HG02870 (cell line): ENCODE data around the gene NPIPA1.
"Not testable (repeated sequence)": the region's sequence is repeated elsewhere in the genome, so short reads cannot be mapped to it uniquely, and the experiment has no call there.

ENCODE experiments used
- ATAC-seq: cut with Tn5 transposase; IDR thresholded peaks from one replicate; pipeline ENCODE4 v1.9.1; 2021; ENCODE audit warnings: mild to moderate bottlenecking, moderate library complexity; ENCODE audit not compliant: unreplicated experiment

The NPIPA1 gene

DNA sequence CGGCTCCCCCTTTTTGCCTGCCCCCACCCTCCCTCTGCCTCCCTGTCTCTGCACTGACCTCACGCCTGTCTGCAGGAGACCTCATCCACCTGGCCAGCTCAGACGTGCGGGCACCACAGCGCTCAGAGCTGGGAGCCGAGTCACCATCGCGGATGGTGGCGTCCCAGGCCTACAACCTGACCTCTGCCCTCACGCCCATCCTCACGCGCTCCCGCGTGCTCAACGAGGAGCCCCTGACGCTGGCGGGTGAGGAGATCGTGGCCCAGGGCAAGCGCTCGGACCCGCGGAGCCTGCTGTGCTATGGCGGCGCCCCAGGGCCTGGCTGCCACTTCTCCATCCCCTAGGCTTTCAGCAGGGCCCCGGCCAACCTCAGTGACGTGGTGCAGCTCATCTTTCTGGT is 8.1 kb upstream of the NPIPA1 start:
- not testable (repeated sequence) for ATAC-seq

DNA sequence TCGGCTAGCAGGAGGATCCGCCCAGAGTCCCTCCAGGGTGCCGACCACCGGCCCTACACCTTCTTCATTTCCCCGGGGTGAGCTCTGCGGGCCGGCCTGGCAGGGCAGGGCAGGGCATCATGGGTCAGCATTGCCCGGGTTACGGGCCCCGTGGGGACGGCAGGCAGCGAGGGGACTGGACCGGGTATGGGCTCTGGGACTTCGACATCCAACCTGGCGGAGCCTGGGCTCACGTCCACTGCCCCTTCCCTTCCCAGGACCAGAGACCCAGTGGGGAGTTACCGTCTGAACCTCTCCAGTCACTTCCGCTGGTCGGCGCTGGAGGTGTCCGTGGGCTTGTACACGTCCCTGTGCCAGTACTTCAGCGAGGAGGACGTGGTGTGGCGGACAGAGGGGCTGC is 7.0 kb upstream of the NPIPA1 start:
- not testable (repeated sequence) for ATAC-seq

DNA sequence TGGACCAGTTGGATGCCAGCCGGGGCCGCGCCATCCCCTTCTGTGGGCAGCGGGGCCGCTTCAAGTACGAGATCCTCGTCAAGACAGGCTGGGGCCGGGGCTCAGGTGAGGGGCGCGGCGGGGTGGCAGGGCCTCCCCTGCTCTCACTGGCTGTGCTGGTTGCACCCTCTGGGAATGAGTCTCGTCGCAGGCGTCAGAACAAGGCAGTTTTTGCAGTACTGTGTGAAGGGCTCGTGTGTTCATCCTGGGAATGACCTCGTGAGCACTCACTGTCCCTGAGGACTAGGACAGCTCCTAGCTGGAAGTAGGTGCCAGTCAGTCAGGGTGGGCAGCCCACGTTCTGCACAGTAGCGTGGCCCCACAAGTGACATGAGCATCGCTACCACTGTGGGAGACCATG is 6.3 kb upstream of the NPIPA1 start:
- ATAC-seq: not testable (repeated sequence)

DNA sequence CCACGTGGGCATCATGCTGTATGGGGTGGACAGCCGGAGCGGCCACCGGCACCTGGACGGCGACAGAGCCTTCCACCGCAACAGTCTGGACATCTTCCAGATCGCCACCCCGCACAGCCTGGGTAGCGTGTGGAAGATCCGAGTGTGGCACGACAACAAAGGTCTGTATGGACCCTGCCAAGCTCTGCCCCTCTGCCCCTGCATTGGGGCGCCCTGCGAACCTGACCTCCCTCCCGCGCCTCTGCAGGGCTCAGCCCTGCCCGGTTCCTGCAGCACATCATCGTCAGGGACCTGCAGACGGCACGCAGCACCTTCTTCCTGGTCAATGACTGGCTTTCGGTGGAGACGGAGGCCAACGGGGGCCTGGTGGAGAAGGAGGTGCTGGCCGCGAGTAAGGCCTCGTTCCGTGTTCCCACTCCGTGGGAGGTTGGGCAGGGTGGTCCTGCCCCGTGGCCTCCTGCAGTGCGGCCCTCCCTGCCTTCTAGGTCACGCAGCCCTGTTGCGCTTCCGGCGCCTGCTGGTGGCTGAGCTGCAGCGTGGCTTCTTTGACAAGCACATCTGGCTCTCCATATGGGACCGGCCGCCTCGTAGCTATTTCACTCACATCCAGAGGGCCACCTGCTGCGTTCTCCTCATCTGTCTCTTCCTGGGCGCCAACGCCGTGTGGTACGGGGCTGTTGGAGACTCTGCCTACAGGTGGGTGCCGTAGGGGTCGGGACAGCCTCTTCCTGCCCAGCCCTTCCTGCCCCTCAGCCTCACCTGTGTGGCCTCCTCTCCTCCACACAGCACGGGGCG is 4.5 kb upstream of the NPIPA1 start:
- ATAC-seq: not testable (repeated sequence)

DNA sequence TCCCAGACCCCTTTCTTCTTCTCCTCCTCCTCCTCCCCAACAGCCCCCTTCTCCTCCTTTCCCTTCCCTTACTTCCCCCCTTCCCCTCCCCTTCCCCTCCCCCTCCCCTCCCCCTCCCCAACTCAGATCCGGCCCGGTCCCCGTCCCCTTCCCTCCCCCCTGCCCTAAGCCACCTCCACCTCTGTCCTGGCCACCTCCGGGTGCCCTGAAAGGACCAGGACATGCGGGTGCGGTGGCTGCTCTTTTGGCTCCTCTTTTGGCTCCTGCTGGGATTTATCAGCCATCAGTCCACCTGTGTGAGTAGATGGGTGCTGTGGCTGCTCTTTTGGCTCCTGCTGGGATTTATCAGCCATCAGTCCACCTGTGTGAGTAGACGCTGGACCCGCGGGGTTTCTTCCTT is 751 bp downstream of the NPIPA1 start:
- ATAC-seq: not testable (repeated sequence)

DNA sequence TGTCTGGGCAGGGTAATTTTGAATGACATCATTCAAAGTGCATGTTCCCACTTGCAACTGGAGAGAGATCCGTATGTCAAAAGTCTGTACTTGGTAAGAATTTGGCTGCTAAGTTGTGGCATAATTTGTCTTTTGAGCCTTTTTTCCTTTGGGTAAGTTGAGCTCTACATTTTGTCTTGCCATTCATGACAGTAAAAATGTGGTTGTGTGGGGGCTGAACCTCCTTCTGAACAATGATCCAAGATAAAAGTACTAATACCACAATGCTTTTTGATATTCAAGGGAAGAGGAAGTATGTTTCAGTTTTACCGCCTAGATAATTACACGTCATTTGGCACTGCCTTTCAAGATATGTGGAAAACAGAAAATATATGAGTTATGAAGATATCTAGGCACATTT is 5.4 kb downstream of the NPIPA1 start:
- ATAC-seq: not testable (repeated sequence)

DNA sequence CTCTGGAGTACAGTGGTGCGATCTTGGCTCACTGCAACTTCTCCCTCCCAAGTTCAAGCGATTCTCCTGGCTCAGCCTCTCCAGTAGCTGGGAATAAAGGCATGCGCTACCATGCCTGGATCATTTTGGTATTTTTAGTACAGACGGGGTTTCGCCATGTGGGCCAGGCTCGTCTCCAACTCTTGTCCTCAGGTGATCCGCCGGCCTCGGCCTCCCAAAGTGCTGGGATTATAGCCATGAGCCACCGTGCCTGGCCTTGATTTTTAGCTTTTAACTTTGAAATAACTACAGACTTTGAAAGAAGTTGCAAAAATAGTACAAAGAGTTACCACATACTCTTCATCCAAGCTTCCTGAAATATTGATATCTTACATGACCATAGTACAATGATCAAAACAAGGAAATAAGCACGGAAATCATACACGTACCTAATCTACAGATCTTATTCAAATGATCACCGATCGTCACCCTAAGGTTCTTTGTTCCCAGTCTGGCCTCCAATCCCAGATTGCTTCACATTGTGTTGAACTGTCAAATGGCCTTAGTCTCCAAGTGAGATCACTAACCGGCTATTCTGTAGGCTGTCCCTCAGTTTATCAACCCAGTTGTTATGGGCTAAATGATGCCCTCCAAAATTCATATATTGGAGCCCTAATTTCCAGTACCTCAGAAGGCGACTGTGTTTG is 18.4 kb downstream of the NPIPA1 start:
- ATAC-seq: no peak

DNA sequence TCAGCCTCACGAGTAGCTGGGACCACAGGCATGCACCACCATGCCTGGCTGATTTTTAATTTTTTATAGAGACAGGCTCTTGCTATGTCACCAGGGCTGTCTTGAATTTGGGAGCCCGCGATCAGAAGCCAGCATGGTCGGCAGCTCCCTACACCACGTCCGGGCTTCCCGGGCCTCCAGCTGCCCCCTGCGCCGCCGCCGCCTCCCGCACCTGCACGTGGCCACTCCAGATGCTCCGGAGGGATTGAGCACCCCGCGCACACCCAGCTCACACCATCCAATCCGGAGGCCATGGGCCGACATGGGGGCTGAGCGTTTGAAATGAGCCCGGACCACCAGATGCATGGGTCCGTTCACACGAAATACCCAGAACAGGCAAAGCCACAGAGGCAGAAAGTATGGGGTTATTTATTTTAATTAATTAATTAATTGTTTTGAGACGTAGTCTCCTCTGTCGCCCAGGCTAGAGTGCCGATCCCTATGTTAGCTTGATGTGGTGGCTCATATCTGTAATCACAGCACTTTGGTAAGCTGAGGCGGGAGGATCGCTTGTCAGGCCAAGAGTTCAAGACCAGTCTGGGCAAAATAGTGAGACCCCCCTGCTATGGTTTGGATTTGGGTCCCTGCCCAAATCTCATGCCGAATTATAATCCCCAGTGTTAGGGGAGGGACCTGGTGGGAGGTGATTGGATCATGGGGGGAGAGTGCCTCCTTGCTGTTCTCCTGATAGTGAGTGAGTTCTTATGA is 20.5 kb downstream of the NPIPA1 start:
- ATAC-seq: no peak

DNA sequence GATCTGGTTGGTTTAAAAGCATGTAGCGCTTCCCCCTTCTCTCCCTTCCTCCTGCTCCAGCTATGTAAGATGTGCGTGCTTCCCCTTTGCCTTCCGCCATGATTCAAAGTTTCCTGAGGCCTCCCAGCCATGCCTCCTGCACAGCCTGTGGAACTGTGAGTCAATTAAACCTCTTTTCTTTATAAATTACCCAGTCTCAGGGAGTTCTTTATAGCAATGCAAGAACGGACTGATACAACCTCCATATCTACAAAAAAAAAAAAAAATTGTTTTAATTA is 21.0 kb downstream of the NPIPA1 start:
- ATAC-seq: no peak

DNA sequence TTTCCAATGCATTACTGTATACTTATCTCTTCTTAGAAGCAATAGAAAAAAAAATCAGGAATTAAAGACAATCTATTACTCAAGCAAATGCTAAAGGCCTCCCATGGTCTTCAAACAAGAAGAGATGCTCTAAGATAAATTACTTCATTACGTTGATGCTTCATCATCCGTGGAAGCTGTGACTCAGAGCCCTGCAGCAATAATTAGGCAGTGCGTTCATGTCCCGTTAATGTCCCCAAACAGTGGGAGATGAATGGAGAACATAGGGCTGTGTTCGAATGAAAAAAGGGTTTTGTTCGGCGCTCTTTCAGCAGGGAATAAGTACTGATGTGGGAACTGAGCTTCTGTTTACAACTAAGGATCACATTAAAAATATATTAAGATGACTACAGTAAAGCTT is 21.7 kb downstream of the NPIPA1 start:
- no peak for ATAC-seq

DNA sequence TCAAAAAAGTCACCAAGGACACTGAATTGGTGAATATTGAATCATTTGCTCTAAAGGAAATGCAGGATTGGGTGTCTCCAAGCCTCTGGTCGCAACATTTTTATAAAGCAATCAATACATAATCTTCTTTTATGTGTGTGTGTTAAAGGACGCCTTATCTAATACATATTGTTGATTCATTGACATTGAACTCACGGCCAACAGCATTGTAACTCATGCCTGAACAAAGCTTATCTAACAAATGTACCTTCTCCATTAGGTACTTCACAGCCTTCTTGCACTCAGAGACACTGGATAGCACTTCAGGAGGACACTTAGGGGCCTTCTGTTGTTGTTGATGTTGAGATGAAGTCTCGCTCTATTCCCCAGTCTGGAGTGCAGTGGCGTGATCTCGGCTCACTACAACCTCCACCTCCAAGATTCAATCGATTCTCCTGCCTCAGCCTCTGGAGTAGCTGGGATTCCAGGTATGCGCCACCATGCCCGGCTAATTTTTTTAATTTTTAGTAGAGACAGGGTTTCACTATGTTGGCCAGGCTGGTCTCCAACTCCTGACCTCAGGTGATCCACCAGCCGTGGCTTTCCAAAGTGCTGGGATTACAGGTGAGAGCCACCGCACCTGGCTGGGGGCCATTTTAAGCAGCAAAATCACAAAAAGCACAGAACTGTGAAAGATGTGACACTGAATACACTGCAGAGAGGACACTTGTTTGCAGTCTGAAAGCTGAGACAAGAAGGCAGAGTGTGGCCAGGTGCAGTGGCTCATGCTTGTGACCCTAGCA is 24.4 kb downstream of the NPIPA1 start:
- no peak for ATAC-seq

DNA sequence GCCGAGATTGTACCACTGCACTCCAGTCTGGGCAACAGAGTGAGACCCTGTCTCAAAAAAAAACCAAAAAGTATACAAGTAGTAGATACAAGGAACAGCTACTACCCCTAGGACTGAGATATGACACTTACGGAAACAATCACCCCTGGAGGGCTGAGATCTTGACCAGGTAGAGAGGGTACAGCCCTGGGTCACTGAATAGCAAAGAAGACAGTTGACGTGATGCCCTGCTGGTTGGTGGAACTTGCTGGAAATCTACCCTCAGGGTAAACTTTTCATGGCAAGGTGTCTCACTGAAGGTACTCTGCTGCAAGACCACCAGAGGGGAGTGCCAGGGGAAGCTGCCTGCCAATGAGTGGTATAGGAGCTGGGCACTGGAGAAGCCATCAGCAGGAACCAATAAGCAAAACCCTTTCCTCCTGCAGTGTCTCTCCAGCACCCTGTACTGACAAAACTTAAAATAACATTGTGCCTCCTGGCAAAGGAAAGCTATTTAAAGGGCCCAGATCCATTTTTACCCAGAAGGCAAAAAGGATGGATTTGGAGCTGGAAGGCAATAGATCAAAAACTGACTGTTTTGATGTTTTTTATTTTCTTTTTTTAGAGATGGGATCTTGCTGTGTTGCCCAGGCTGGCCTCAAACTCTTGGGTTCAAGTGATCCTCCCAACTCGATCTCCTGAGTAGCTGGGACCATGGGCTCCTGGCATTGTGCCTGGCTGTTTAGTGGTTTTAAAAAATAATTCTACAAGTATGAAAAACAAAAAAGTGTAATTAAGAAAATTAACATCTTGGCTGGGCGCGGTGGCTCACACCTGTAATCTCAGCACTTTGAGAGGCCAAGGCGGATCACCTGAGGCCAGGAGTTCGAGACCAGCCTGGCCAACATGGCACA is 26.3 kb downstream of the NPIPA1 start:
- no peak for ATAC-seq

DNA sequence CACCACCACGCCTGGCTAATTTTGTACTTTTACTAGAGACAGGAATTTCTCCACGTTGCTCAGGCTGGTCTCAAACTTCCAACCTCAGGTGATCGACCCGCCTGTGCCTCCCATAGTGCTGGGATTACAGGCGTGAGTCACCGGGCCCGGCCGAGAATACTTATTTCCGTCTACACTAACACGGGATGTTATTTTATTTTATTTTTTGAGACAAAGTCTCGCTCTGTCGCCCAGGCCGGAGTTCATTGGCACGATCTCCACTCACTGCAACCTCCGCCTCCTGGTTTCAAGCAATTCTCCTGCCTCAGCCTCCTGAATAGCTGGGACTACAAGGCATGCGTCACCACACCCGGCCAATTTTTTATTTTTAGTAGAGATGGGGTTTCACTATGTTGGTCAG is 28.1 kb downstream of the NPIPA1 start:
- no peak for ATAC-seq

DNA sequence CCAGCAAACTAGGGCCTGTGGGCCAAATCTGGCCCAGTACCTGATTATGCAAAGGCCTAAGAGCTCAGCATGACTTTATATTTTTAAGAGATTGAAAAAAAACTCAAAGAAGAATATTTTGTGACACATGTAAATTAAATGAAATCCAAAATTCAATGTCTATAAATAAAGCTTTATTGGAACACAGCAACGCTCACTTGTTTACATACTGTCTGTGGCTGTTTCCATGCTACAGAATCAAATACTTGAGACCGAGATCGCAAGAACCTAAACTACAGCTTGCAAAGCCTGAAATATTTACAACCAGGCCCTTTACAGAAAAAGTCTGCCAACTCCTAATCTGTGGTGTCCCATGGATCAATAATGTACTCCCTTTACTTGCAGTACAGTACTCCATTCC is 32.6 kb downstream of the NPIPA1 start:
- not testable (repeated sequence) for ATAC-seq

DNA sequence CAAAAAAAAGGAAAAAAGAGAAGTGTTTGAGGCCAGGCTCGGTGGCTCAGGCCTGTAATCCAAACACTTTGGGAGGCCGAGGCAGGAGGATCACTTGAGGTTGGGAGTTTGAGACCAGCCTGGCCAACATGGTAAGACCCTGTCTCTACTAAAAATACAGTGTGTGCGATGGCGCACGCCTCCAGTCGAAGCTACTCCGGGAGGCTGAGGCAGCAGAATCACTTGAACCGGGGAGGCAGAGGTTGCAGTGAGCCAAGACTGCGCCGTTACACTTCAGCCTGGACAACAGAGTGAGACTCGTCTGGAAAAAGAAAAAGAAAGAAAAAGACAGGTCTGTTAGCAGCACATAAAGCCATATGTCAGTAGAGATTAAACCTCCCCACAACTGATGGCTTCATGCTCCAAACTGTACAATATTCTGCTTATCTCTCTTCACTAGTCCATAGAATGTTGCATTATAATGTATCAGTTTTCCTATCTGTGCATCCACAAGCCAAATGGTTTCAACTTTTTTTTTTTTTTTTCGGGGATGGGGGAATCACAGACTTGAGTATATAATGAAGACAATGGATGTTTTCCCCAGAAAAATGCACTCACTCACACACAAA is 34.5 kb downstream of the NPIPA1 start:
- ATAC-seq: not testable (repeated sequence)

DNA sequence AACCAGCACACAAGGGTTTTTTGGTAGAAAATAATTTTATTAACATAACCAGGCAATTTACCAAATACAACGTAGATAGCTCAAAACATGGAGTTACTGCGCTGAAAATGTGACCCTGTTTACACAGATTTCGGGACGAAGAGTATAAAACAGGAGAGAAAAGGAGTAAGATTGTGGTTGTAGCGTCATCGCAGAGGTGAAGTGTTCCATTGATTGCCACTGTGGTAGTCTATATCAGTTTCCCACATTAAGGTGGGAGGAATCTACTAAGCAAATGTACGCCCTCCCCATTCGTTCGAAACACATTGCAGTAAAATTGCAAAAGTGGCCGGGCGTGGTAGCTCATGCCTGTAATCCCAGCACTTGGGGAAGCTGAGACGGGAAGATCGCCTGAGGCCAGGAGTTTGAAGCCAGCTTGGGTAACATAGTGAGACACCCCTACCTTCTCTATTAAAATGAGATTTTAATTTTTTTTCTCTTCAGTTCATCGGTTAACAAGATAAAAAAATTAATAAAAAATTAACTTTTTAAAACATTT is 36.6 kb downstream of the NPIPA1 start:
- ATAC-seq: not testable (repeated sequence)

DNA sequence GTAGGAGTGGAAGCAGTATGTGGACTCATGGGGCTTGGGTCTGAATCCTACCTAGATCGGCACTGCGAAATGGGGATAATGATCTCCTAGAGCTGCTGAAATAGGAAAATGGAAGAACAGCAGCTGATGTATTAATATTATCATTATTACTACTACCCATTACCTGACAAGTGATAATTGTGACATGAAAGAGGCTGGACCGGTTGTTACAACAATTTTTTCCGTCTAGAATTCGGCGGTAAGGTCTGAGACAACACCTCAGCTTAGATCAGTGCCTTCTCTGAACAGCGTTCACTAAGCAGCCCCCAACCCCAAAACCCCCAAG is 37.0 kb downstream of the NPIPA1 start:
- not testable (repeated sequence) for ATAC-seq

DNA sequence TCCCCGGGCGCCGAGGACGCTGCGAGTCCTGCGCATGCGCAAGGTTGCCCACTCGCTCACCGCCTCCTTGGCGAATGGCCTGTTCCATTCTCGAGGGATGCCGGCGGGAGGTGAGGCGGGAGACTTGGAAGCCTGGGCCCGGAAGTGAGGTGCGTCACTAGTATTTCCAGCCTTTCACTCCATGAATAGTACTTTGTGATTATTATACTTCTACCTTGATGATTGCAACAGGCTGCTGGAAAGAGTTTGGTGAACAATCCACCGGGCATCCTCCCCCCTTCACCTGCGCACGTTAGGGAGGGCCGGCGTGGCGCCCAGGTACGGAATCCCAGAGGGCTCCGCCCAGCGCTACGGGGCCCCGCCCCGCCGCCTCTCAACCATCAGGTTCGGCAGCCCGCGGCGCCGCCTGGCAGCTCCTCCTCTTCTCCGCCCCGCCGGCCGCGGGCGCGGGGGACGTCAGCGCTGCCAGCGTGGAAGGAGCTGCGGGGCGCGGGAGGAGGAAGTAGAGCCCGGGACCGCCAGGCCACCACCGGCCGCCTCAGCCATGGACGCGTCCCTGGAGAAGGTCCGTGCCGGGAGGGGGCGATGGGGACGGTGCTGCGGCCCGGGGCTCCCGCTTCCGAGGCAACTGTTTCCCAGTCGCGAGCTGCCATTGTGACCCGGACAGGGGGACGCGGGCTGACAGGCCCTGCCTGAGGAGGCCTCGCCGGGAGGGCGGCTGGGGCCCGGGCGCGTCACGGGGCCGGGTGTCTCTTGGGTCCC is 37.6 kb downstream of the NPIPA1 start, which contains the start of gene PDXDC1:
Gene PDXDC1 (plus strand): TSS at position 371 of the 762 bp plus-strand sequence. CDS start 174 bp downstream, at position 545.
- ATAC-seq: peak; percentile 90
